Dendritic cell treated with granulocyte-macrophage colony-stimulating factor and Interleukin-4, amounts not matched to agents 40 ng/mL and 50 ng/mL, for 4 days (primary cell): ENCODE results near the gene ADGRG1.

ENCODE experiments used
- H3K27ac Mint-ChIP-seq: one replicate; pipeline ENCODE4 v1.8.0; 2022; ENCODE audit warnings: mild to moderate bottlenecking, mixed read lengths
- H3K27me3 Mint-ChIP-seq: one replicate; pipeline ENCODE4 v1.8.0; 2022; ENCODE audit warnings: mild to moderate bottlenecking, mixed read lengths
- H3K36me3 Mint-ChIP-seq: one replicate; pipeline ENCODE4 v1.8.0; 2022; ENCODE audit warnings: low read depth, mixed read lengths
- H3K4me1 Mint-ChIP-seq: one replicate; pipeline ENCODE4 v1.8.0; 2022; ENCODE audit warnings: low read depth, mixed read lengths
- H3K4me3 Mint-ChIP-seq: one replicate; pipeline ENCODE4 v1.8.0; 2022; ENCODE audit warnings: mild to moderate bottlenecking, moderate library complexity, mixed read lengths
- H3K9me3 Mint-ChIP-seq: one replicate; pipeline ENCODE4 v1.8.0; 2022; ENCODE audit warnings: mixed read lengths
- intact Hi-C: fragments of 100-400 bp; cut with micrococcal nuclease; formaldehyde crosslinking; loops from one replicate; pipeline ENCODE4 v1.15.0; 2022

Gene ADGRG1

DNA sequence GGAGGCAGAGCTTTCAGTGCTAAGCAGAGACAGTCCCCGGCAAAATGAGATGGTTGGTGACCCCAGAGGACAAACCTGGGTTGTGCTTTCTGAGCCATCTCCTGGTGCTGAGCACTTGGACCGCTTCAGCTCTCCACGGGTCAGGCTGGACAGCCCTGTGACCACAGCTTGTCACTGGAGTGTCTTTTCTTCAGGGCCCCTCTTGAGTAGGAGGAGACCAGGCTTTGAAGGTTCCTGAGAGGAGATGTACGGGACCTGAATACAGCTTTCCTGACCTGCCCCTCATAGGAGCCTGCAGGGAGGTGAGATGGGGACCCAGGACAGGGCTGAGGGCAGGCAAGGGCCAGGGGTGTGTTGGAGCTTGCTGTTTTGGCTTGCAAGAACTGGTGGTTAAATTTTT is 17.8 kb upstream of the ADGRG1 start:
- intact Hi-C loops: no loop called here
- no peaks in the 10 kb centered on the region for H3K9me3 Mint-ChIP-seq
- no peaks in the 10 kb centered on the region for H3K4me1 Mint-ChIP-seq
- H3K36me3 Mint-ChIP-seq: no peaks in the 10 kb centered on the region
- no peak overlapping the region for H3K27ac Mint-ChIP-seq
- peaks cover 31% of the 10 kb centered on the region for H3K27me3 Mint-ChIP-seq
- H3K4me3 Mint-ChIP-seq: no peak overlapping the region

DNA sequence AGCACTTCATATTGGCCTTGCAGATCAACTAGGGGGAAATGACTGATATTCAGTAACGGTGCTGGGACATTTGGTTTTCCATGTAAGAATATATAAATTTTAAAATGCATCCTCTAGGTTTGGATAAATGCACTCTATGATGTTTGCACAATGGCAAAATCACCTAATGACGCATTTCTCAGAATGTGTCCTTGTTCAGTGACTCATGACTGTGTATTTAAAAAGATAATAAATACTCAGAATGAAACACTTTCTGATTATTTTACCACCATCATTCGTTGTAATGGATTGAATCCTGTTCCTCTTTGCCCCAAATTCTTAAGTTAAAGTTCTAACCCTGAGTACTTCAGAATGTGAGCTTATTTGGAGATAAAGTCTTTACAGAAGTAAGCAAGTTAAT is 17.2 kb upstream of the ADGRG1 start:
- Mint-ChIP-seq H3K4me3 (no peak overlapping the region), H3K9me3 (no peaks in the 10 kb centered on the region), H3K4me1 (no peaks in the 10 kb centered on the region), H3K36me3 (no peaks in the 10 kb centered on the region), H3K27ac (no peak overlapping the region), H3K27me3 (peaks cover 31% of the 10 kb centered on the region)
- intact Hi-C loops: no loop called here

DNA sequence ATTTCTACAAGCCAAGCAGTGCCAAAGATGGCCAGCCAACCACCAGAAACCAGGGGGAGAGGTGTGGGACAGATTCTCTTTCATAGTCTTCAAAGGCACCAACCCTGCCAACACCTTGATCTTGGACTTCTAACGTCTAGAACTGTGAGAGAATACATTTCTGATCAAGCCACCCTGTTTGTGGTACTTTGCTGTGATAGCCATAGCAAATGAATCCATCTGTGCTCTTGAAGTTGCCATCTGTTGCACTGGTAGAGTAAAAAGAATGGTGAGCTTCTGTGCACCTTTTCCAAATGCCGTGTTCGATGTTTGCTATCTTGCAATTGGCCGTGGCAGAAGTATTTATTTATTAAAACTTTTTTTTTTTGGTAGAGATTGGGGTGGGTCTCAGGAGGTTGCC is 16.7 kb upstream of the ADGRG1 start:
- intact Hi-C loops: no loop called here
- no peak overlapping the region for H3K27ac Mint-ChIP-seq
- H3K4me3 Mint-ChIP-seq: no peak overlapping the region

DNA sequence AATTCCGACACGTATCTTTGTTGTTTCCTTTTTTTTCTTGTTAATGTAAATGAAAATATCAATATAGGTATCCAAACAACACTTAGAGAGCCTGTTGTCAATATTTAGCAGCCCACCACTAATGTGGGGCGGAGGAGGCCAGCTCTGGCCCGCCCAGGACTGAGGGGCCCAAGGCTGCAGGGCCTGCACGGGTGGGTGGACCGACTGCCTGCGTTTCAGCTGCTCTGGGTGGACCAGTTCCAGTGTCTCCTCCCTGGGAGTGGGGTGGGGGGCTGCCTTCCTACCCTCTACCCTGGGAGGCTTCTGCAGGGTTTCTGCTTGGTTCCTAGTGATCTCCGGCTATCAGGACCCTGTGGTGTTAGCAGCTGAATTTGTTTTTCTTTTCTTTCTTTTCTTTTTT is 15.9 kb upstream of the ADGRG1 start:
- no peak overlapping the region for H3K27ac Mint-ChIP-seq
- no peaks in the 10 kb centered on the region for H3K36me3 Mint-ChIP-seq
- intact Hi-C loops: no loop called here
- no peak overlapping the region for H3K4me3 Mint-ChIP-seq
- no peaks in the 10 kb centered on the region for H3K9me3 Mint-ChIP-seq
- H3K4me1 Mint-ChIP-seq: no peaks in the 10 kb centered on the region
- H3K27me3 Mint-ChIP-seq: peaks cover 25% of the 10 kb centered on the region

More for the DNA sequence above, 16.7 kb upstream of the ADGRG1 start:
- no peaks in the 10 kb centered on the region for H3K36me3 Mint-ChIP-seq
- H3K4me1 Mint-ChIP-seq: no peaks in the 10 kb centered on the region
- no peaks in the 10 kb centered on the region for H3K9me3 Mint-ChIP-seq
- H3K27me3 Mint-ChIP-seq: peaks cover 29% of the 10 kb centered on the region

DNA sequence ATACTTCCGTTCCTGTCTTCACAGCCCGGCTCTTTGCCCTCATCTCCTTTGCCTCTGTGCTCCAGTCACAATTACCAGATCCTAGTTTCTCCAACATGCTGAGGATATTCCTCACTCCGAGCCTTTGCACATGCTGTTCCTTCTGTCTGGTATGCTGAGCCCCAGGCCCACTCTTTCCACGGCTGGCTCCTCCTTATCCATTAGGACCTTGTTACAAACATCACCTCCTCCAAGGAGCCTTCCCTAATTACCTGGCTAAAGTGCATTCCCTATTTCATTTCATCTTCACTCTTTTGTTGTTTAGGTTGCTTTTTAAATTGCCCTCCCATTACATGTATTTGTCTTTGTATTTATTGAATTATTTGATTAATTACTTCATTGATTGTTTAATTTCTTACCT is 14.9 kb upstream of the ADGRG1 start:
- Mint-ChIP-seq H3K9me3 (no peaks in the 10 kb centered on the region), H3K36me3 (no peaks in the 10 kb centered on the region), H3K27ac (no peak overlapping the region), H3K27me3 (peaks cover 22% of the 10 kb centered on the region), H3K4me1 (no peaks in the 10 kb centered on the region), H3K4me3 (no peak overlapping the region)
- intact Hi-C loops: no loop called here

DNA sequence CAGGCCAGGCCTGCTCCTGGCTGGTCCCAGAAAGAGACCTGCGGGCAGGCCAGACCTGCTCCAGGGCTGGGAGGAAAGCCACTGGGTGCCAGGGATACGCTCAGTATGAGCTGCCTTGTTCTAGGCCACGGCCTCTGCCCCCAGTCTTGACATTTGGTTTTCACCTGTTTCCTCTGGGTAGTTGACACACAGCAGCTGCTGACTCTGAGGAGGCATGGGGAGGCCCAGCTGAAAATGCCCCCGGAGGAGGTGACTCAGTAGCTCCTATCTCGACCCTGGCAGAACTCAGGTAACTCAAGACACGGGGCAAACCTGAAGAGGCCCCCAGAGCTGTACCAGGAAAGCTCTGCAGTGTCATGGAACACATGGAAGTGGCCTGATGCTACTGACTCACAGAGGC is 13.9 kb upstream of the ADGRG1 start:
- Mint-ChIP-seq H3K9me3 (no peaks in the 10 kb centered on the region), H3K4me3 (no peak overlapping the region), H3K4me1 (no peaks in the 10 kb centered on the region), H3K36me3 (no peaks in the 10 kb centered on the region), H3K27me3 (peaks cover 18% of the 10 kb centered on the region), H3K27ac (no peak overlapping the region)
- intact Hi-C loops: no loop called here

DNA sequence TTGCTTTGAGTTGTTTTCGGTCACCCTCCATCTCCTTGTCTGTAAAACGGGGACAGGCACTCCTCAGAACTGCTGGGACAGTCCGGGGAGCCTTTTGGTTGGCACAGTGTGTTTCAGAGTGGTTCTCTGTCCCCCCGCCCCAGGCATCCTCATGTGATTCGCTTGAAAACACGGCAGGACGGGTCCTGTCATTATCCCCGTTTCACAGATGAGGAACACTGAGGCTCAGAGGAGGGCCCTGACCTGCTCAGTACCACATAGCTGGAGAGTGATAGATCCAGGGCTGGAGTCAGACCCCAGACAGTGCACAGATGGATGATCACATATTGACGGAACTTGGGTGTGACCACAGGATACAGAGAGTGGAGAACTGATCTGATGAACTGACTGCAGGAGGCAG is 13.5 kb upstream of the ADGRG1 start:
- no peaks in the 10 kb centered on the region for H3K36me3 Mint-ChIP-seq
- no peaks in the 10 kb centered on the region for H3K9me3 Mint-ChIP-seq
- H3K4me1 Mint-ChIP-seq: no peaks in the 10 kb centered on the region
- no peak overlapping the region for H3K27ac Mint-ChIP-seq
- H3K4me3 Mint-ChIP-seq: no peak overlapping the region
- H3K27me3 Mint-ChIP-seq: peaks cover 18% of the 10 kb centered on the region
- intact Hi-C loops: no loop called here

DNA sequence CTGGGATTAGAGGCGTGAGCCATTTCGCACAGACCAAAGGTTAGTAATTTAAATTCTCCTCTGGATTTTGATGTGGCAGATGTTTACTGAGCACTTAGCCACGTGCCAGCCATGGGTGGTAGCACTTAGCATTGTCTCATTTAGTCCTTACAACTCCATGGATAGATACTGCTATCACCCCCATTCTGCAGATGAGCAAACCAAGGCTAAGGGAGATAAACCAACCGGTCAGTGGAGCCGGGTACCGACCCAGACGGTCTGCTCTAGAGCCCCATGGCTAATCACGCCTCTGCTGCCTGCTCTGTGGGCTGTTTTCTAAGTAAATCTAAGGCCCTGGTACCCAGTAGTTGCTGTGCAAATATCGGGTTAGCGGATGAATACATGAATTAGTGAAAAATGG is 12.6 kb upstream of the ADGRG1 start:
- Mint-ChIP-seq H3K4me3 (no peak overlapping the region), H3K4me1 (no peaks in the 10 kb centered on the region), H3K27me3 (peaks cover 9% of the 10 kb centered on the region), H3K36me3 (no peaks in the 10 kb centered on the region), H3K9me3 (no peaks in the 10 kb centered on the region), H3K27ac (no peak overlapping the region)
- intact Hi-C loops: no loop called here

DNA sequence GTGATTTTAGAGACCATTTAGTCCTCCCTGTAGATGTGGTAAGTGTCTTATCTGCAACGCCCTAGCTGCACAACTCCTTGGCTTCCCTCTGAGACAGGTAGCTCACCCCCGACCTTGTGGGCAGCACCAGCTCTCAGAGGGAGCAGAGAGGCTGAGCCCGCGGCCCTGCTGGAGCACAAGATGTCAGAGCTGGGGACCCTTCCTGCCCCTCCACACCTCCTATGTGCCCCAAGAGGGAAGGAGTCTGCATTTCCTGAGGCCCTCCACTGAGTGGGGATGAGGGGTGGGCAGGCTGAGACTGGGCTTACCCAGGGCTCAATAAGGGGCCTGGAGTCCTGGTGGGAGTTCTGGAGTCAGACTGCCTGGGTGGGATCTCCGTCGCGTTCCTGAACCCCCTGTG is 12.2 kb upstream of the ADGRG1 start:
- H3K27ac Mint-ChIP-seq: no peak overlapping the region
- peaks cover 9% of the 10 kb centered on the region for H3K27me3 Mint-ChIP-seq
- no peaks in the 10 kb centered on the region for H3K9me3 Mint-ChIP-seq
- H3K36me3 Mint-ChIP-seq: no peaks in the 10 kb centered on the region
- intact Hi-C loops: no loop called here
- H3K4me3 Mint-ChIP-seq: no peak overlapping the region
- H3K4me1 Mint-ChIP-seq: no peaks in the 10 kb centered on the region

DNA sequence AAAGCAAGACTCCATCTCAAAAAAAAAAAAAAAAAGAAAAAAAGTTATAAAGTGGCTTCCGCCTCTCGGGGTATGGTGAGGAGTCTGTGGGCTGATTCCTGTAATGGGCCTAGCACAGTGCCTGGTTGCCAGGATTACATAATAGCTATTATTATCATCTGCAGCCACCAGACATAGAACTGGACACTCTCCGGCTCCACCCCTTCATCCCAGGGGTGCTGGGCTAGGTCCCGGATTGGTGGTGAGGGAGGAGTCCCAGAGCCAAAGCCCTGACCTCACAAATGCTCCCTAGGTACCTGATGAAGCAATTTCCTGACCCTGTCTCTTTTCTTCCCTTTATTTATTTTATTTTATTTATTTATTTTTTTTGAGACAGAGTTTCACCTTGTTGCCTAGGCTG is 11.6 kb upstream of the ADGRG1 start:
- intact Hi-C loops: no loop called here
- no peaks in the 10 kb centered on the region for H3K4me1 Mint-ChIP-seq
- no peaks in the 10 kb centered on the region for H3K36me3 Mint-ChIP-seq
- peaks cover 6% of the 10 kb centered on the region for H3K27me3 Mint-ChIP-seq
- no peak overlapping the region for H3K27ac Mint-ChIP-seq
- H3K9me3 Mint-ChIP-seq: no peaks in the 10 kb centered on the region
- H3K4me3 Mint-ChIP-seq: no peak overlapping the region

DNA sequence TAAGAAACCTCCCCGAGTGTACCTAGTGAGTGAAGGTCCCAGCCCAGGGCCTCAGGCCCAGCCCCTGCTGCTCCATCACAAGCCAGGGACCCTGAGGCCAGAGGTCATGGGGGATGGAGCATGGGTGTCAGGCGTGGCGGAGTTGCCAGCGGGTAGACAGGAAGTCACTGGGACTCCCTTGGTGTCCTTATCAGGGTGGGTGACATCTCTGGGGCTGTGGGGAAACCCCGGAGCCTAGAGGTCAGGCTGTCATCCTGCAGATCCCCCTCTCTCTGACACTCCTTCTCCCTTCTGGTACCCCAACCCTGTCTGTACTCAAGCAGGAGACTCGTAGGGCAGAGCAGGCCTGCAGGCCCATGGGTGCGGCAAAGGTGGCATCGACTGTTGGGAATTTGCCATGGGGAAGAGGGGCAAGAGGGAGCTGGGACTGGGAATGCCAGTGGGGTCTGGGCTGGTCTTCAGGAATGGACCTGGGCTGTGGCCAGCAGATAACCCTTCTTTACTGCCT is 10.8 kb upstream of the ADGRG1 start:
- intact Hi-C loops: no loop called here
- Mint-ChIP-seq H3K4me3 (no peak overlapping the region), H3K27me3 (peaks cover 9% of the 10 kb centered on the region), H3K9me3 (no peaks in the 10 kb centered on the region), H3K27ac (no peak overlapping the region), H3K36me3 (no peaks in the 10 kb centered on the region), H3K4me1 (no peaks in the 10 kb centered on the region)

DNA sequence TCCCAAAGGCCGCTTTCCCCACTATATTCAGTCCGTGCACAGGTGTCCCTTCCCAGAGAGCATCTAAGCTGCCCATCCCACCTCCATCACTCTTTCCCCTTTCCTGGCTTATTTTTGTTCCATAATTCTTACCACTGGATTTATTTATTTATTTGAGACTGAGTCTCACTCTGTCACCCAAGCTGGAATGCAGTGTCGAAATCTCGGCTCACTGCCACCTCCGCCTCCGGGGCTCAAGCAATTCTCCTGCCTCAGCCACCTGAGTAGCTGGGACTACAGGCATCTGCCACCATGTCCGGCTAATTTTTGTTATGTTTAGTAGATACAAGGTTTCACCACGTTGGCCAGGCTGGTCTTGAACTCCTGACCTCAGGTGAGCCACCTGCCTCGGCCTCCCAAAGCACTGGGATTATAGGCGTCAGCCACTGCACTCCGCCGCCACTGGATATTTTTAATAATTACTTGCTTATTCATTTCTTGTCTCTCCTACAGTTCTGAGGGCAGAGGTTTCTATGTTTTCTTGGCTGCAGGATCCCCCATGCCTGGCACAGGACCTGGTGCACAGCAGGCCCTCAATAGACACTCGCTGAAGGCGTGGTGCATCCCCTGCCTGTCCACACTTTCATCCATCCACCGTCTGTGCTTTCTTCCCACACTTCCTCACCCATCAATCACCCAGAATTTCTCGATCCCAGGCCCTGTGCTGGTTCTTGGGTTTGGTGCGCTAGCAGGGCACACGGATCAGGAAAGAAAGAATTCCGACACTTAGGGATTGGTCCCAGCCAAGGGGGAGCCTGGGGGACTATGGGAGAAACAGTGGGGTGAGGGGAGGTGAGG is 9.9 kb upstream of the ADGRG1 start:
- Mint-ChIP-seq H3K27me3 (peaks cover 9% of the 10 kb centered on the region), H3K36me3 (no peaks in the 10 kb centered on the region), H3K4me1 (no peaks in the 10 kb centered on the region), H3K9me3 (no peaks in the 10 kb centered on the region), H3K4me3 (no peak overlapping the region), H3K27ac (no peak overlapping the region)
- intact Hi-C loops: no loop called here

DNA sequence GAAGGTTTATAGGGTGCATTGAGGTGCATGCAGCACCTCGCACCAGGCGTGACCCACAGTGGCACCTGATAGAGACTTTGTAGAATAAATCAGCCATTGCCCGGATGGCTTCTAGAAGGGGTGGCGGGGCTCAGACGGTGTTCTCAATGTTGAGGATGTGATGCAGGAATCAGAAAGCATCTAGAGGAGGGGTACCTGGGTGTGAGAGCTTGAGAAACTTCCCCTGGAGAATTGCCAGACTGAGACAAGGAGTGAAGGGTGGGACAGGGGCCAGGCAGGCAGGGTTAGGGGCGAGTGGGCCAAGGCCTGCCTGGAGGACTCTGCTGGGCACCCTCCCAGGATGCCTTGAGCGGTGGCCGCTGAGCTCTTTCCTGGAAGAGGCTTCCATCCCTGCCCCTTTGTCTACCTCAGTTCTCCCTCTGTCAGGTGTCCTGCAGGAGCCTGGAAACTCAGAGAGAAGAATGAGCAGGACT is 9.3 kb upstream of the ADGRG1 start:
- intact Hi-C loops: no loop called here
- Mint-ChIP-seq H3K27ac (no peak overlapping the region), H3K4me1 (no peaks in the 10 kb centered on the region), H3K4me3 (no peak overlapping the region), H3K27me3 (peaks cover 9% of the 10 kb centered on the region), H3K36me3 (no peaks in the 10 kb centered on the region), H3K9me3 (no peaks in the 10 kb centered on the region)

DNA sequence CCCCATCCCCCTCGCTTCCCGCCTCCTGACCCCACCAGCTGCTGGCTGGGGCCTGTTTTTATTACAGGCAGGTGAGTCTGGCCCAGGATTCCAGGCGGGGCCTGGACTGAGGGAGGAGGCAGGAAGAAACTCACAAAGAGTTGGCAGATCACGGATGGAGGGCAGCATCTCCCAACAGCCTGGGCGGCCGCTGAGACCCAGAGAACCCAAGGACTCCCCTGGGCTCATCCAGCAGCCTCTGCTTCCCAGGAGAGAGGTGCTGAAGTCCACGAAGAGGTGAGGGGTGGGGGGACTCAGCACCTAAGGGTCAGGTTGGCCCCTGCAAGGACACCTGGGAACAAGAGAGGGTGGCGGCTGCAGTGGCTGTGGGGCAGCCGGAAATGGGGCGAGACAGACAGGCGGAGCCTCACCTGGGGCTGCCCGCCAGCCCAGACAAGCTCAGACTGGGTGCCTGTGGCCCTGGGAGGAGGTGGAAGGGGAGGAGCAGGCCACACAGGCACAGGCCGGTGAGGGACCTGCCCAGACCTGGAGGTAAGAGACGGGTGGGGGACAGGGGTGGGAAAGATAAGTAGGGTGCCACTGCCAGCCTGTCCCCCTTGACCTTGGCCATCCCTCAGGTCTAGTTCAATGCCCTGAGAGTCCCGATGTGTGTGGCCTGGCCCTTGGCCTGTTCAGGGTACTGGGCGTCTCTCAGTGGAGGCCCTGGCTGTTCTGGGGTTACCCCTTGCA is 8.7 kb upstream of the ADGRG1 start:
- Mint-ChIP-seq H3K4me3 (no peak overlapping the region), H3K36me3 (no peaks in the 10 kb centered on the region), H3K9me3 (no peaks in the 10 kb centered on the region), H3K27ac (no peak overlapping the region), H3K27me3 (peaks cover 12% of the 10 kb centered on the region), H3K4me1 (no peaks in the 10 kb centered on the region)
- intact Hi-C loops: no loop called here
